ENCODE measurements around the gene IYD.

Gene IYD

DNA sequence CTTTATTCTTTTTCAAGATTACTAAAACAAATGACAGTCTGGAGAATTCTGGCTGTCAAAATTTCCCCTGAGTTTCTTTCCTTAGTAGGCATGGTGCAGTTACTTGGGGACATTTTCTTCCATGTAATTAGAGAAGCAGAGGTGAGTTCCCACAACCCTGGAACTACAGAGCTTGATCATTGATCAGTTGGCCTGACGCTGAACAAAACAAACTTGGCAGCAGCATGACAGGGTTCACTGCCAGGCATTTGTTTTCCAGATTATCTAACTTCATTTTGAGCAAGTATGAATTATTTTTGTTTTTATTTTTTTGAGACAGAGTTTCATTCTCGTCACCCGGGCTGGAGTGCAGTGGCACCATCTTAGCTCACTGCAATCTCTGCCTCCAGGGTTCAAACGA lies 22.6 kb downstream of the IYD start:
- H3K4me3 ChIP-seq (ENCODE audit: low read length), result no peak overlapping the region
- no peaks in the 10 kb centered on the region for H3K36me3 ChIP-seq (replicated peaks; ENCODE audit: low read depth, low read length)
- H3K27me3 ChIP-seq (ENCODE audit: low read depth, low read length), result no peaks in the 10 kb centered on the region
- H3K27ac ChIP-seq (ENCODE audit: low read length), result no peak overlapping the region
- H2AFZ ChIP-seq (ENCODE audit: low read depth, low read length), result no peak overlapping the region
- no peaks in the 10 kb centered on the region for H3K9me3 ChIP-seq (ENCODE audit: insufficient read depth, low read length)
- H3K9ac ChIP-seq (ENCODE audit: low read length), result no peak overlapping the region
- no peak overlapping the region for H3K4me2 ChIP-seq (ENCODE audit: low read length)
- no peaks in the 10 kb centered on the region for H3K79me2 ChIP-seq (ENCODE audit: low read length)
- TF ChIP-seq, protein P1, sequence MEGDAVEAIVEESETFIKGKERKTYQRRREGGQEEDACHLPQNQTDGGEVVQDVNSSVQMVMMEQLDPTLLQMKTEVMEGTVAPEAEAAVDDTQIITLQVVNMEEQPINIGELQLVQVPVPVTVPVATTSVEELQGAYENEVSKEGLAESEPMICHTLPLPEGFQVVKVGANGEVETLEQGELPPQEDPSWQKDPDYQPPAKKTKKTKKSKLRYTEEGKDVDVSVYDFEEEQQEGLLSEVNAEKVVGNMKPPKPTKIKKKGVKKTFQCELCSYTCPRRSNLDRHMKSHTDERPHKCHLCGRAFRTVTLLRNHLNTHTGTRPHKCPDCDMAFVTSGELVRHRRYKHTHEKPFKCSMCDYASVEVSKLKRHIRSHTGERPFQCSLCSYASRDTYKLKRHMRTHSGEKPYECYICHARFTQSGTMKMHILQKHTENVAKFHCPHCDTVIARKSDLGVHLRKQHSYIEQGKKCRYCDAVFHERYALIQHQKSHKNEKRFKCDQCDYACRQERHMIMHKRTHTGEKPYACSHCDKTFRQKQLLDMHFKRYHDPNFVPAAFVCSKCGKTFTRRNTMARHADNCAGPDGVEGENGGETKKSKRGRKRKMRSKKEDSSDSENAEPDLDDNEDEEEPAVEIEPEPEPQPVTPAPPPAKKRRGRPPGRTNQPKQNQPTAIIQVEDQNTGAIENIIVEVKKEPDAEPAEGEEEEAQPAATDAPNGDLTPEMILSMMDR (IDR thresholded peaks at IDR 0.05; ENCODE audit: low read depth, low read length), result no peak
- no peak for TF ChIP-seq EZH2phosphoT487 (IDR thresholded peaks at IDR 0.05; ENCODE audit: low read depth)
- no peaks in the 10 kb centered on the region for H4K20me1 ChIP-seq (ENCODE audit: insufficient read depth, low read length)
- no peaks in the 10 kb centered on the region for H3K4me1 ChIP-seq (ENCODE audit: low read length)

- Histone ChIP-seq H3K4me2 (ENCODE audit: low read length) (no peak overlapping the region), H3K4me3 (ENCODE audit: low read length) (no peak overlapping the region), H3K36me3 (replicated peaks; ENCODE audit: low read depth, low read length) (no peaks in the 10 kb centered on the region), H3K9me3 (ENCODE audit: insufficient read depth, low read length) (no peaks in the 10 kb centered on the region), H4K20me1 (ENCODE audit: insufficient read depth, low read length) (no peaks in the 10 kb centered on the region), H3K9ac (ENCODE audit: low read length) (no peak overlapping the region), H2AFZ (ENCODE audit: low read depth, low read length) (no peak overlapping the region), H3K4me1 (ENCODE audit: low read length) (no peaks in the 10 kb centered on the region), H3K27me3 (ENCODE audit: low read depth, low read length) (no peaks in the 10 kb centered on the region), H3K27ac (ENCODE audit: low read length) (no peak overlapping the region), H3K79me2 (ENCODE audit: low read length) (no peaks in the 10 kb centered on the region)
- TF ChIP-seq, protein P1 (IDR thresholded peaks at IDR 0.05; ENCODE audit: low read depth, low read length), result no peak
- TF ChIP-seq EZH2phosphoT487 (IDR thresholded peaks at IDR 0.05; ENCODE audit: low read depth), result no peak
These were observed 23.1 kb downstream of the IYD start for GRCh38 chr6:150391890-150392289.

DNA sequence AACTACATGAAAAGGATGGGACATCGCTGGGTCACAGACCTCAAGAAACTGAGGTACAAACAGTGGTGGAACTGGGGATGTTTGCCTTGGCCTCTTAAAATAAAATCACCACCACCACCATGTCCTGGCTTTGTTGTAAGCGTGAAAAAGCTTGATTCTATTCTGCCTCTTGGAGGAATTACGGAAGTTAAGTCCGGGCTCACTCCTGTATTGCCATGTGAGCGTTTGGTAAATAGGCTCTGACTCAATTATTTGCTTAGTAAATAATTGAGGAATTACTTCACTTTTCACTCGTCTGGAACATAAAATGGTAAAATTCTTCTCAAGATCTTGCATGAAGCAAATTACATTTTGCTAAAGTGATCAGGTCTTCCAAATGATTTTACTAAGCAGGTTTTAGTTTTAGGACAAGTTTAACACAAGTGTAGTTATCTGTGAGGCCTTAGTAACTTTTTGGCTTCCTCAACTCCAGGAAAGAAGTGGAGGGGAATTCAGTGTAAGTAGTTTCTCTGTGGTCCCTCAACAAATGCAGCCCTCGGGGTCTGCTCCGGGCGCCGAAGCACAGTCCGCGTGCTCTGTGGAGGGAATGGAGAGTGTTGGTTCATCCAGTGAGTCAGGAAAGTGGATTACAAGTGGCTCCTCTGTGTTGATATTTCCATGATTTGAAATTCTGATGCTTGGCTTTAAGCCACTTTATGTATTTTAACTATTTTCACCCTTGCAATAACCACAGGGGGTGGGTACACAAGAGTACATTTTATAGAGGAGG lies 23.8 kb downstream of the IYD start:
- Histone ChIP-seq H3K9me3 (ENCODE audit: insufficient read depth, low read length) (no peaks in the 10 kb centered on the region), H4K20me1 (ENCODE audit: insufficient read depth, low read length) (no peaks in the 10 kb centered on the region), H3K4me3 (ENCODE audit: low read length) (no peak overlapping the region), H3K9ac (ENCODE audit: low read length) (no peak overlapping the region), H2AFZ (ENCODE audit: low read depth, low read length) (no peak overlapping the region), H3K36me3 (replicated peaks; ENCODE audit: low read depth, low read length) (no peaks in the 10 kb centered on the region), H3K4me2 (ENCODE audit: low read length) (no peak overlapping the region), H3K4me1 (ENCODE audit: low read length) (no peaks in the 10 kb centered on the region), H3K79me2 (ENCODE audit: low read length) (no peaks in the 10 kb centered on the region), H3K27ac (ENCODE audit: low read length) (no peak overlapping the region), H3K27me3 (ENCODE audit: low read depth, low read length) (no peaks in the 10 kb centered on the region)
- no peak for TF ChIP-seq EZH2phosphoT487 (IDR thresholded peaks at IDR 0.05; ENCODE audit: low read depth)
- TF ChIP-seq, protein P1 (IDR thresholded peaks at IDR 0.05; ENCODE audit: low read depth, low read length), result no peak

GRCh38 chr6:150394053-150394898 lies 25.5 kb downstream of the IYD start:
- no peaks in the 10 kb centered on the region for H3K9me3 ChIP-seq (ENCODE audit: insufficient read depth, low read length)
- H3K27ac ChIP-seq (ENCODE audit: low read length), result no peak overlapping the region
- no peak overlapping the region for H3K4me2 ChIP-seq (ENCODE audit: low read length)
- H3K4me1 ChIP-seq (ENCODE audit: low read length), result no peaks in the 10 kb centered on the region
- no peaks in the 10 kb centered on the region for H3K79me2 ChIP-seq (ENCODE audit: low read length)
- H3K27me3 ChIP-seq (ENCODE audit: low read depth, low read length), result no peaks in the 10 kb centered on the region
- TF ChIP-seq, protein P1 (IDR thresholded peaks at IDR 0.05; ENCODE audit: low read depth, low read length), result no peak
- TF ChIP-seq EZH2phosphoT487 (IDR thresholded peaks at IDR 0.05; ENCODE audit: low read depth), result no peak
- H3K9ac ChIP-seq (ENCODE audit: low read length), result no peak overlapping the region
- H2AFZ ChIP-seq (ENCODE audit: low read depth, low read length), result no peak overlapping the region
- no peak overlapping the region for H3K4me3 ChIP-seq (ENCODE audit: low read length)
- no peaks in the 10 kb centered on the region for H3K36me3 ChIP-seq (replicated peaks; ENCODE audit: low read depth, low read length)
- H4K20me1 ChIP-seq (ENCODE audit: insufficient read depth, low read length), result no peaks in the 10 kb centered on the region

Measured in OCI-LY3 (cell line).